ENCODE results near the gene NRXN3. TPM values are rescaled to one million over a fixed set of nuclear protein-coding genes. Genes with fewer than 3 reads are reported as not detected.

Gene NRXN3
- total and polyA plus RNA-seq, 11 donors = 0.19 to 2.2 (median 1.1) TPM

GRCh38 chr14:79638672-79639266 lies 1468.6 kb downstream of the NRXN3 start:
- H3K36me3 ChIP-seq = no peaks in the 10 kb centered on the region
- intact Hi-C loops (cut with DNase I) = loop anchor here in 1 of 10 donors (1.0 kb wide), 1 partner anchor 11 kb away; no protein-coding TSS in a partner anchor
- H3K27ac ChIP-seq = no peak overlapping the region
- no peaks in the 10 kb centered on the region for H3K27me3 ChIP-seq
- ATAC-seq (no peak), DNase-seq (no peak)
- H3K4me3 ChIP-seq = no peak overlapping the region
- 56 to 62% (median 58%) methylated on average over 6 of the region's 6 CpGs for WGBS, 4 donors
- no peaks in the 10 kb centered on the region for H3K9me3 ChIP-seq
- no peak for TF ChIP-seq CTCF (IDR thresholded peaks at IDR 0.05)
- TF ChIP-seq POLR2A (IDR thresholded peaks at IDR 0.05) = no peak
- H3K4me1 ChIP-seq = no peaks in the 10 kb centered on the region

GRCh38 chr14:79639613-79640012 lies 1469.4 kb downstream of the NRXN3 start:
- Histone ChIP-seq H3K27ac (no peak overlapping the region), H3K9me3 (no peaks in the 10 kb centered on the region), H3K4me1 (no peaks in the 10 kb centered on the region), H3K27me3 (no peaks in the 10 kb centered on the region), H3K4me3 (no peak overlapping the region), H3K36me3 (no peaks in the 10 kb centered on the region)
- TF ChIP-seq POLR2A (IDR thresholded peaks at IDR 0.05) = no peak
- TF ChIP-seq CTCF (IDR thresholded peaks at IDR 0.05) = no peak
- ATAC-seq (no peak), DNase-seq (no peak)
- intact Hi-C loops (cut with DNase I) = loop anchor here in 1 of 10 donors (1.0 kb wide), 1 partner anchor 10 kb away; no protein-coding TSS in a partner anchor
- 67 to 71% (median 69%) methylated on average over 3 of the region's 3 CpGs for WGBS, 4 donors

- no peak for ATAC-seq
- Histone ChIP-seq H3K9me3 (no peaks in the 10 kb centered on the region), H3K4me1 (no peaks in the 10 kb centered on the region), H3K36me3 (no peaks in the 10 kb centered on the region), H3K27ac (no peak overlapping the region), H3K27me3 (no peaks in the 10 kb centered on the region), H3K4me3 (no peak overlapping the region)
- WGBS, 4 donors = 85 to 90% (median 90%) methylated on average over 4 of the region's 4 CpGs
- intact Hi-C loops (cut with DNase I) = no loop called here
- DNase-seq = no peak
- no peak for TF ChIP-seq POLR2A (IDR thresholded peaks at IDR 0.05)
- no peak for TF ChIP-seq CTCF (IDR thresholded peaks at IDR 0.05)
These were observed 1471.2 kb downstream of the NRXN3 start for GRCh38 chr14:79641371-79641770.

GRCh38 chr14:79643132-79643531 lies 1473.0 kb downstream of the NRXN3 start:
- ATAC-seq = no peak

More at GRCh38 chr14:79643132-79643531, 1473.0 kb downstream of the NRXN3 start:
- TF ChIP-seq CTCF (IDR thresholded peaks at IDR 0.05) (no peak), POLR2A (IDR thresholded peaks at IDR 0.05) (no peak)
- Histone ChIP-seq H3K27me3 (no peaks in the 10 kb centered on the region), H3K36me3 (no peaks in the 10 kb centered on the region), H3K27ac (no peak overlapping the region), H3K9me3 (no peaks in the 10 kb centered on the region), H3K4me3 (no peak overlapping the region), H3K4me1 (no peaks in the 10 kb centered on the region)
- no peak for DNase-seq
- 82 to 87% (median 85%) methylated on average over 1 of the region's 1 CpG for WGBS, 4 donors
- intact Hi-C loops (cut with DNase I) = no loop called here

All from heart left ventricle (tissue), 16 donors.